Medulla oblongata (tissue), 1 donor: ENCODE data around the gene PBOV1.

Experiments
- DNase-seq: peaks from one replicate; pipeline ENCODE4 v3.0.0-alpha.2; 2015; ENCODE audit errors: extremely low spot score

PBOV1 gene

DNA sequence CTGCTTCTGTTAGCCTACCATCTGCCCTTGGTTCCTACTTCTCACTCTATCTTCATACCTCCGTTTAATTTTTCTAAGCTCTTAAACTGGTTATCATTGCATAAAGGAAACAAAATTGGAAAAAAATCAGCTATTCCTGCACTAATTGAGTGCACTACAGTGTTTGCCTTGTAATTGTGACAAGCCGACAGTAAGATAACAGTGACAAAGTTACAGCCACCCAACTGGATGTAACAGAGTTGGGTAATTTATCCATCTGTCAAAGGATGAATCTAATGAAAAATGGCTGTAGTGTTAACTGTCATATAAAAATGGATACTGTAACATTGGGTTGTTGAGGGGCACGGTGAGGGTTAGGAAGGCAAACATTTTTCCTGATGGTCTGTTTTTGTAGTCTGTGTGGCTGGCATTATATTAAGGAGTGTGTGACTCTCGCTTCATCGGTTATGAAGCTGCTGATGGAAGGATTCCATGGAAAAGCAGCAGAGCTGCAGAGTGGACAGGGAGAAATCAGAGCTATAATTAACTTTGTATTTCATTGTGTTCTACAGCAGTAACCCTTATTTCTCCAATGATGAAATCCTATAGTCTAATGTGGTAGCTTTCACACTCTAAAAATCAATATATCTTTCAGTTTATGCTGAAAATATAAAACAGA, 12.7 kb downstream of the PBOV1 start:
- no peak for DNase-seq

DNA sequence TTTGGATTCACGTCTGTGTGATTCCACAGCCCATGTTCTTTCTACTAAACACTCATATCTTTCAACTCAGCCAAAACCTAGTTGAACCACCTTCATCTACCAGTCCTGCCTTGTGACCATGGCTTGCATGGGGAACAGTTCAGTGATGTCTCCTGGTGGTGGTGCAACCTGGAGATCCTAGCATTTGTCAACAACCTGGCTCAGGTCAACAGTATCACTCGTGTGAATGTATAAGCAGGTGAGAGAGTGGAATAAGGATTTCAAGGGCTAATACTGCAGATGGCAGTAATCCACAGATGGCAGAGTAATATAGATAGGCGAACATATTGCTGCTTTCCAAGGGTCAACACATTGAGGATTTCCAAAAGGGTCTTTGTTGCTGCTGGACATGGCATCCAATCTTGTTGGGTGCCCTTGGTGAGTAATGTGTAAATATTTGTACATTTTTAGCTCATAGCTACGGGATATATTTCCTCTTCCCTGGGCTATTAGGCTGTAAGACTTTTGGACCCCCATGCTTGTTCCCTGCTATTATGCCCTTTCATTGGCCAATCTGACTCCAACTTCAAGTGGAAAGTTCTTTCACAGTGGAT, 13.4 kb downstream of the PBOV1 start:
- DNase-seq: no peak

DNA sequence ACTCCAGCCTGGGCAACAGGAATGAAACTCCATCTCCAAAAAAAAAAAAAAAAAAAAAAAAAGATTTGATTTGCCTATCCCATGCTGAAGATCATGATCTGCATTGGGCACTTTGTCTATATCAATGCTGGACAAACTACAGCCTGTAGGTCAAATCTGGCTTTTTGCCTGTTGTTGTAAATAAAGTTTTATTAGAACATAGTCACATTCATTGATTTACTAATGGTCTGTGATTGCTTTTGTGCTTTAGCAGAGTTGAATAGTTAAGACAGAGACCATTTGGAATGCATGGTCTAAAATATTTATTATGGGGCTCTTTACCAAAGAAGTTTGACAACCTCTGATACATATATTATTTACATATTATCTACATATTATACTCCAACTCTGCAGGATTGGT, 14.0 kb downstream of the PBOV1 start:
- DNase-seq: no peak

DNA sequence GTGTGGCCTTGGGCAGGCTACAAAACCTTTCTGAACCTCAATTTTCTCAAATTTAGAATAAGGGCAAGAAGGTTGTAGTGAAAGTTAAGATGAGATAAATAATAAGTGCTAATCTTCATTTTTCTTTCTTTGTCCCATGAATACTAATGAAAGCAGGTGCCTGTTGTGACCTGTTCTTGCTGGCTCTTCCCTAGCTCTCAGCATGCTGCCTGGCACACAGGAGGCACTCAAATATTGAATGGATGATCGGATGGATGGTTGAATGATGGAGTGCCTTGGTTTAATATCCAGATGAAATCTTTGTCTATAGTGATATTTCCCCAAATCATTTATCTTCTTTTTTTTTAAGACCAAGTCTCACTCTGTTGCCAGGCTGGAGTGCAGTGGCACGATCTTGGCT, 15.0 kb downstream of the PBOV1 start:
- no peak for DNase-seq

DNA sequence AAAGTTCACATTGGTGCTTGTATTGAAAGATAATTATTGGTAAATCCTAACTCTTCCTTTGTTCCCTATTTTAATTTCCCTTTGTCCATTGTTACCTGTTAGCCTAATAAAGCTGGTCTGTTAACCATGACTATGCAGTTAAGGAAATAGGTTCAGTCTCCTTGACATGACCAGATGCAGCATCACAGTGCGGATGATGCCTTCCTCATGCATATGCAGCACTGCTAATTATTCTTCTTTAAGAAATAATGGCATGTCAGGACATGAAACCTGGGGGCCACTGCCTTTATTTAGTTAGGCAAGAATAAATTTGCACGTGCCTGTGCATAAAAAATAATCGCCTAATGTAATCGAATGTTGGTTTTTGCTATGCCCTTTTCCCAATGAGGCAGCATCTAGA, 16.5 kb downstream of the PBOV1 start:
- DNase-seq: no peak

DNA sequence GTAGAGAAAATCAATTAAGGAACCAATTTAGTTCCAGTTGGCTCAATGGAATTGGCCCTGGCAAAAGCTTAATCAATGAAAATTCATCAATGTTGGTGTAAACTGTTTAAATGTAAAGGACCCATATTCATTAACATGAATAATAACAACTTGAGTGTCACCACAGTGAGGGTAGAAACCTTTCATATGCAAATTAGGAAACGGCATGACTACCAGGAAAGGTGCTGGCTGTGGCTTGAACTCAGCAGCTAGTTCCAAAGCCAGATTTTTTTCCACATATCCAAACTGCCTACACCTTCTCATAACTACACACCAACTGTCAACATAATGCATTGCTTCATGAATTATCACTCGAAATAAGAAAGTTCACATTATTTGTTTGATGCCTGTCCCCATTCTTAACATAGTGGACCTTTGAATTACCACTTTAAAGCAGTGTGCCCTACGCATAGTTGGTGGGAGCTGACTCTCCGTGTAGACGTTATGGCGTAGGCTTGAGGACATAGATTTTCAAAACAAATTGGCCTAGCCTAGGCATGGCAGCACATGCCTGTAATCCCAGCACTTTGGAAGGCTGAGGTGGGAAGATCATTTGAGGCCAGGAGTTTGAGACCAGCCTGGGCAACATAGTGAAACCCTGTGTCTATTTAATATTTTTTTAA, 19.7 kb downstream of the PBOV1 start:
- DNase-seq: no peak

DNA sequence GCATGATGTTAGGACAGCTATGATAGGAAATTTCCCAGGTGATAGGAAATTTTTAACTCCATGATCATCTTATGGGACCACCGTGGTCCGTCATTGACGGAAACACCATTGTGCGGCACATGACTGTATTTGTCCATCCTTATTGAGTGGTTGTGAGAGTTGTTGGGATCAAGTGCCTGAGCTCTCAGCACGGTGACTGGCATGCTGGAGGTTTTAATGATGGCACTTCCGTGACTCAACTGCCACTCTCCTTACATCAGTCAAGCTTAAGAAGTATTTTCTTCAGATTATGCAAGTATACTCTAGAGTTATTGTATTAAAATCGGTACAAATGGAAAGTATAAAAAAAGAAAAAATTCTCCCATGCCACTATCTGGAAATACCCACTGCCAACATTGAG, 20.7 kb downstream of the PBOV1 start:
- no peak for DNase-seq

DNA sequence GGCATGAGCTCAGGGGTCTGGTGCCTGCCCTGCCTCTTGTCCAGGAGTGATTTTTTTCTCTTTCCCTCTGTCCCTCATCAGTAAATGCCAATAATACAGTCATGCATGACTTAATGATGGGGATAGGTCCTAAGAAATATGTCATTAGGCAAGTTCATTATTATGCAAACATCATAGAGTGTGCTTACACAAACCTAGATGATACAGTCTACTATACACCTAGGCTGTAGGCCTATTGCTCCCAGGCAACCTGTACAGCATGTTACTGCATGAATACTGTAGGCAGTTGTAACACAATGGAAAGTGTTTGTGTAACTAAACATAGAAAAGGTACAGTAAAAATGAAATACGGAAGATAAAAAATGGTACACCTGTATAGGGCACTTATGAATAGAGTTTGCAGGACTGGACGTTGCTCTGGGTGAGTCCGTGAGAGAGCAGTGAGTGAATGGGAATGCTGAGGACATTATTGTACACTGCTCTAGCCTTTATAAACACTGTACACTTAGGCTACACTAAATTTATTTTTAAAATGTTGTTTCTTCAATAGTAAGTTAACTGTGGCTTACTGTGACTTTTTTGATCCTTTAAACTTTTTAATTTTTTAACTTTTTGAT, 22.1 kb downstream of the PBOV1 start:
- no peak for DNase-seq

DNA sequence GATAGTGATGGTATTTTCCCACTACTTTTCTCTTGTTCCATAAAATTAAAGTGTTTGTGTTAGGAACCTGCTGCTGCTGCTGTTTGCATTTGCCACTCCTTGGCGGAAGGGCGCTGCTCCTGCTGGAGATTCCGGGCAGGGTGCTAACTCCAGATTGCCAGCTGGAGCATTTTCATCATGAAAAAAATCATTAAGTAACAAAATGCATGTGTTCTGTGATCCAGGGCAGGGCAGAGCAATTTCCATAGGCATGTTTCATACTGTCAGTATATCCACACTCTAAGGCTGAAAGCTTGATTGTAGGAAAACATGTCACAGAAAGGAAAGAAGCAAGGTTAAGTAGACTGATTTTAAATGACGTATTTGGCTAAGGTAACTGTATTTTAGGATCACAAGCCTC, 24.0 kb downstream of the PBOV1 start:
- no peak for DNase-seq

DNA sequence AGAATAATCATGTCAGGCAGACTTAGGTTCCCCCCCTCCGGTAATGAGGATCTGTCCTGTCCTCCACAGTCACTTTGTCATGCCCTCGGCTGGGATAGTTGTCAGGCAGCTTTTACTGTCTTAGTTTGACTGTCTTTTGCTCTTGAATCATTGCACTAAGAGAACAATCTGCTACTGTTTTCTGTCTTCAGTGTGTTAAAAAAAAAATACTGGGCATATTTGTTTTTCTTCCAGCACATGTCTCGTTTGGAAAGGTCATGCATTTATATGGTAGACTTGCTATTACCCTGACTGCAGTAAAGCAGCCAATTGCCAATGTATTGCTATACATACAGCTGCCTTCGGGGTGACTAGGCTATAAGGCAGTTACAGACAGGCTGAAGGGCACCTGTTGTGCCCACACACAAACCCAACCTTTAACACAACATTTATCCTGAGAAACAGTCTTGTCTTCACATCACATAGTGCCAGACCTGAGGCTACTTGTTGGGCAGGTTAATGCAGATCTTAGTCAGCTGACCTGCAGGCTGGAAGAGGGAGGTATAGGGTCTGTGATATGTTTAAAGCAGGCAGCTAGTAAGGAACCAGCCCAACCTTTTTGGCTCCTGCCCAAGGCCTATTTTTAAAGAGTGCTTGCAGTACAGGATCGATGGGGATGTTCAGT, 29.9 kb downstream of the PBOV1 start:
- DNase-seq: peak; percentile 73

DNA sequence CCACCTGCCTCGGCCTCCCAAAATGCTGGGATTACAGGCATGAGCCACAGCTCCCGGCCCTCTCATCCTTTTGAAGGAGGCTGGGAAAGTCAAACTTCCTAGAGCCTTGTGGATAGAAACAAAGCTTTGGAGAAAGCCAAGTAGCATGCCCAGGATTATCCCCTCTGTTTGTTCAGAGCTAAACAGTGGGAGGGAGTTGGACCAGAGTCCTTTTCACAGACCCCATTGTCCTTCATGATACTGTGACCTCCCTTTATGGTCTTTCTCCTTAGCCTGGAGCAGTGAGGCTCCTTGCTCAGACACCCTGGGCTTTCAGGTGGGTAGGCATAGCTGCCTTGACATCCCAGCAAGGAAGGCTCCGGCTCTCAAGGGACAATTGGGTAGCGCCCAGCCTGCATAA, 31.1 kb downstream of the PBOV1 start:
- no peak for DNase-seq

DNA sequence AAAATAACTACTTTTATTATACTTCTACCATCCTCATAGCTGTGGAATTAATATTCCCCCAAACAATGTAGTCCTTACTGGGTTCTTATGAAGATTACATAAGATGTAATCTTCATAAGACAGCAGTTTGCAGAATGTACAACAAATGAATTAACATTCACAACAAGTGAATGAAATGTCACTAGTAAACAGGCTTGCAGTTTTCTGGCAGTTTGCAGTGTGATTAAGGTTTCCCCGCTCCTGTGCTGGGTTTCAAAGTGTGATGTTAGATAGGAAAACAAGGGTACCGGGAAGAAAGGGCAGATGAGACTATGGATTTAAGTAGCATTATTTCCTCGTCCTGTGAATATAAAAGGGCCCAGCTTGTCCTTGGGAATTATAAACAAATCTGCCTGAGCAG, 34.1 kb downstream of the PBOV1 start:
- no peak for DNase-seq

DNA sequence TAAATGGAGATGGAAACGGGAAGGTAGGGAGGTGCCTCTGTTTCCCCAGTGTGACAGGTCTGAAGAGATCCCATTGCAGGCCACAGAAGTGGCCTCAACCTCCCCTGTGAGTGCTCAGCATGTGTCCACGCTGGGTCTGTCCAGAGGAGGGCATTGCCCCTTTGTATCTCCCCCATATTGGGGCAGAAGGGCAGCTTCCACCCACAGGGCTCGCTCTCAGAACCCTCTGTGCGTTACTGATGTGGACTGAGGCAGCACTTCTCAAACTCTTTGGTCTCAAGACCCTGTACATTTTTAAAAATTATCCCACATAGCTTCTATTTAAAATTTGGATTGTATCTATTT, 34.5 kb downstream of the PBOV1 start:
- DNase-seq: no peak

DNA sequence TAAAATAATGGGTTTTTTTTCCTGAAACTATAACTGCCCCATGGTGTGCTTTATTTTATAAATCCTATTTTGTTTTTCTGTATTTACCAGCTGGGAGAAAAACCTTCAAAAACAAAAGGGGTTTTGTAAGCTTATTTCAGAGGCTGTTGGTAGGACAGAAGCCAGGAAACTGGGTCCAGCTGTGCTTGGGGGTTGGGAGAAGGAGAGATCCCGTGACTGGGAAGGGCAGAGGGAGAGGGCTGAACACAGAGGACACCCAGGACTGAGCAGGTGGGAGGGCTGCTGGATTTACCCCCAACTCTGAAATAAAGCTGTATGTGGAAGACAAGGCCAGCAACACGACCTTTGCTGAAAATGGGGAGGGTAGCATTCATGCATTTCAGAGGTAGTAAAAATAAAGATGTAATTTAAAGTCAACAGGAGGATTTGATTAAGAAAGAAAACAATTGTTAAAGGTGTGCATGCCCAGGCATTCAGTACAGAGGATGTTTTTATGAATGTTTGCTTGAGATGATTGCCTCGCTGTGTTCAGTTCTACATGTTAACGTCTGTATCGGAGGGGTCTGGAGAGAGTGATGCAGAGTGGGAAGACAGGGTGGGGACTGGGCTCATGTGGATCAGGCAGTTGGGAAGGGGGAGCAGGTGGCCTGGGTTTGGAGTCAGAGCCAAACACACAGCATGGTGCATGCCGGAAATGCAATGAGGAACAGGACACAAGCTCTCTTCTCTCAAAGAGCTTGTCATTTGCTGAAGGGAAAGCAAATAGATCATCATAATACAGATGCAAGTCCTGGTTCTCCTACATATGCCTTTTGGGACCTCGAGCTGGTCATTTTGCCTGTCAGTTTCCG, 35.1 kb downstream of the PBOV1 start:
- peak; percentile 93 for DNase-seq

DNA sequence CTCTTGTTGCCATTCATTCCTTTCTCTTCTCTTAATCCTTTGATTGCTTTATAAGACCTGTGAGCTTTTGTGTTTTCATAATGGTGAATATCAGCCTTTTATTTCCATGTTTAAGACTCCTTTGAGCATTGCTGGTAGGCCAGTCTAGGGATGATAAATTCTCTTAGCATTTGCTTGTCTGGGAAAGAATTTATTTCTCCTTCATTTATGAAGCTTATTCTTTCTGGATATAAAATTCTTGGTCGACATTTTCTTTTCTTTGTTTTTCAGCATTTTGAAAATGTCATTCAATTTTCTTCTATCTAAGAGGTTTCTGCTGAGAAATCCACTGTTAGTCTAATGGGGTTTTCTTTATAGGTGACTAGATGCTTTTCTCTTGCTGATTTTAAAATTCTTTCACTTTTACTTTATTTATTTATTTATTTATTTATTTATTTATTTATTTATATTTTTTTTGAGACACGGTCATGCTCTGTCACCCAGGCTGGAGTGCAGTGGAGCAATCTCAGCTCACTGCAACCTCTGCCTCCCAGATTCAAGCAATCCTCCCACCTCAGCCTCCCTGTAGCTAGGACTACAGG, 41.5 kb downstream of the PBOV1 start:
- DNase-seq: no peak

DNA sequence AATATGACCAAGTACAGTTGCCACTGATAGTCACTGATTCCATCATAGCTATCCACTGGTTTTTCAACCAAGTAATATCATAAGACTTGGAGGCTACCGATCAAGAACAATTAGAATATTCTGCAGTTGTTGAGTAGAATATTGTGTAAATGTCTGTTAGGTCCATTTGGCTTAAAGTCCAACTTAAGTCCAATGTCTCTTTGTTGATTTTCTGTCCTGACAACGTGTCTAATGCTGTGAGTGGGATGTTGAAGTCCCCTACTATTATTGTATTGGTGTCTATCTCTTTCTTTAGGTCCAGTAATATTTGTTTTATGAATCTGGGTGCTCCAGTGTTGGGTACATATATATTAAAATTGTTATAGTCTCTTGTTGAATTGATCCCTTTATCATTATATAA, 42.7 kb downstream of the PBOV1 start:
- no peak for DNase-seq
